C4-2B (cell line): ENCODE results near the gene FGA.

Experiments used
- ZFX ChIP-seq: fragments of 450-650 bp; IDR thresholded peaks from 2 replicates; pipeline ENCODE4 v1.6.1; 2017
- TF ChIP-seq, protein P1 (sequence below): fragments of 450-650 bp; conservative IDR thresholded peaks from 2 replicates; pipeline ENCODE4 v1.5.1; 2017; ENCODE audit warnings: mild to moderate bottlenecking

DNA sequence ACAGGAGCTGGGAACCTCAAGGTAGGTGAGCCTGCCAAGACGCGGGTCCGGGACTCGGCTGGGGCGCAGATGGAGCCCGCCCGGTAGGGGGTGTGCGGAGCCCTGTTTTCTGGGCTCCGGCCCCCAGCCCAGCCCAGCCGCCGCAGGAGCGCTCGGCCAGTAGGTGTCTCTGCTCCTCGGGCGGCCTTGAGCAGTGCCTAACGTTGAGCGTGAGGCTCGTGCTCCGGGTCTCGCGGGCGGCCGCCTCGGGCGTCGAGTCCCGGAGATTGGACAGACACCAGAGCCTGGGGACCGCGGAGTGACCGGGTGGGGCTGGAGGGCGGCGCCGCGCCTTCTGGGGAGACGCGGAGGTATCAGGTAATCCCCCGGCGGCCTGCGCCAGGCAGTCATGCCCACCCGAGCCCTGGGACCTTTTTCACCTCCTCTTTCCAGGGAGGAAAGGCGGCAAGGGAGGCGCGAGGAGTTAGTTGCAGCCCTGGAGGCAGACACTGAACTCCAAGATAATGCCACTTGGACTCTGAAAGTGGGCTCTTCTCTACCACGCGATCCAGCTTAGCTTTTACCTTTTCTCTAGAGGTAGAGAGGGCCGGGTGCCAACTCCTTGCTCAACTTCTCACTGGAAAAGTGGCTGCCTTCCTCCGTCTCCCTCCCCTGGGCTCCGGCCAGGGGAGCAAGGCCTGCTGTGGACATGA, 36.4 kb upstream of the FGA start:
- TF ChIP-seq, protein P1, sequence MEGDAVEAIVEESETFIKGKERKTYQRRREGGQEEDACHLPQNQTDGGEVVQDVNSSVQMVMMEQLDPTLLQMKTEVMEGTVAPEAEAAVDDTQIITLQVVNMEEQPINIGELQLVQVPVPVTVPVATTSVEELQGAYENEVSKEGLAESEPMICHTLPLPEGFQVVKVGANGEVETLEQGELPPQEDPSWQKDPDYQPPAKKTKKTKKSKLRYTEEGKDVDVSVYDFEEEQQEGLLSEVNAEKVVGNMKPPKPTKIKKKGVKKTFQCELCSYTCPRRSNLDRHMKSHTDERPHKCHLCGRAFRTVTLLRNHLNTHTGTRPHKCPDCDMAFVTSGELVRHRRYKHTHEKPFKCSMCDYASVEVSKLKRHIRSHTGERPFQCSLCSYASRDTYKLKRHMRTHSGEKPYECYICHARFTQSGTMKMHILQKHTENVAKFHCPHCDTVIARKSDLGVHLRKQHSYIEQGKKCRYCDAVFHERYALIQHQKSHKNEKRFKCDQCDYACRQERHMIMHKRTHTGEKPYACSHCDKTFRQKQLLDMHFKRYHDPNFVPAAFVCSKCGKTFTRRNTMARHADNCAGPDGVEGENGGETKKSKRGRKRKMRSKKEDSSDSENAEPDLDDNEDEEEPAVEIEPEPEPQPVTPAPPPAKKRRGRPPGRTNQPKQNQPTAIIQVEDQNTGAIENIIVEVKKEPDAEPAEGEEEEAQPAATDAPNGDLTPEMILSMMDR: peak; percentile 78
- TF ChIP-seq ZFX: no peak
